Fibroblast of skin of left quadriceps (primary cell): ENCODE measurements around the gene COL23A1.

Source experiments
- DNase-seq, 2 experiments: peaks; one replicate each; pipeline ENCODE4 v3.0.0-alpha.2; 2013; ENCODE audit warnings: low read depth in 2 of 2

The COL23A1 gene

GRCh38 chr5:178194026-178194425 lies 396.2 kb downstream of the COL23A1 start:
- DNase-seq: no peak

GRCh38 chr5:178193251-178193809 lies 396.9 kb downstream of the COL23A1 start:
- DNase-seq: no peak

- DNase-seq: no peak
Observed at GRCh38 chr5:178192787-178193186, 397.4 kb downstream of the COL23A1 start.

- no peak for DNase-seq
Observed at GRCh38 chr5:178192244-178192643, 397.9 kb downstream of the COL23A1 start.

- DNase-seq: no peak
Observed at GRCh38 chr5:178191661-178192060, 398.5 kb downstream of the COL23A1 start.

- no peak for DNase-seq
Observed at GRCh38 chr5:178189433-178189832, 400.8 kb downstream of the COL23A1 start.
